ENCODE results near the gene P2RX5. TPM values are rescaled to one million over a fixed set of nuclear protein-coding genes. Genes with fewer than 3 reads are reported as not detected.

The P2RX5 gene
- total and polyA plus RNA-seq, 2 donors (not counting 1 experiment from before 2014, with no cell fraction given), result 0.79 to 0.99 TPM

DNA sequence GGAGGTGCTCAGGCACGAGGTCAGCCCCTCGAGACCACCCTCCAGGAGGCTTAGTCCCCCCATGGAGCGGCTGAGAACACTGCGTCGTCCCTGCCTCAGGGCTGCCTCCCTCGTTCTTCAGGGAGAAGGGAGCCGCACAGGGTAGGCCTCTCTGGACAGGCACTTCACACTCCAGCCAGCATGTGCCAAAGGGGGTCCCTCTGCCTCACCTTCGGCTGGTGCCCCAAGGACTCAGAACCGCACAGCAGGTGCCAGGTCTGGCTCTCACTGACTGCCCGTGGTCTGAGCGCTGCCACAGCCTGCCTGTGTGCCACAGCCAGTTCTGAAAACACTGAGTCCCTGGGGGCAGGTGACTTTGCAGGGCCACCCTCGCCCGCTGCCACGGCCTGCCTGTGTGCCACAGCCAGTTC lies 7.1 kb downstream of the P2RX5 start:
- Histone ChIP-seq H3K27me3 (ENCODE audit: control insufficient read depth, insufficient read depth, low read length) (no peaks in the 10 kb centered on the region), H3K27ac (ENCODE audit: insufficient read depth, low read length) (no peak overlapping the region), H3K4me3 (replicated peaks in 1 of 4; ENCODE audit: control extremely low read depth in 1 of 4, insufficient read depth in 1 of 4, low read depth in 3 of 4, low read length in 4 of 4) (no peak overlapping the region), H3K4me2 (ENCODE audit: extremely low read depth, insufficient read depth, low read length) (no peak overlapping the region), H3K79me2 (ENCODE audit: control insufficient read depth, insufficient read depth, low read length) (no peaks in the 10 kb centered on the region), H4K20me1 (ENCODE audit: control insufficient read depth, extremely low read depth, insufficient read depth, low read length) (no peaks in the 10 kb centered on the region), H2AFZ (ENCODE audit: low read length) (no peak overlapping the region), H3K4me1 (ENCODE audit: control insufficient read depth, extremely low read depth, insufficient read depth, low read length) (no peaks in the 10 kb centered on the region), H3K9me3 (ENCODE audit: control insufficient read depth, insufficient read depth, low read depth, low read length) (no peaks in the 10 kb centered on the region), H3K9ac (ENCODE audit: insufficient read depth, low read length) (no peak overlapping the region), H3K36me3 (ENCODE audit: control insufficient read depth, insufficient read depth, low read length) (no peaks in the 10 kb centered on the region)
- TF ChIP-seq EZH2 (IDR thresholded peaks at IDR 0.05; ENCODE audit: low read length, missing control alignments) (no peak), CTCF (conservative IDR thresholded peaks at IDR 0.05 in 1 of 2, IDR thresholded peaks at IDR 0.05 in 1 of 2; ENCODE audit: low read depth in 1 of 2, low read length in 2 of 2) (no peak)
- no peak for DNase-seq (ENCODE audit: low read depth in 2 of 2)

DNA sequence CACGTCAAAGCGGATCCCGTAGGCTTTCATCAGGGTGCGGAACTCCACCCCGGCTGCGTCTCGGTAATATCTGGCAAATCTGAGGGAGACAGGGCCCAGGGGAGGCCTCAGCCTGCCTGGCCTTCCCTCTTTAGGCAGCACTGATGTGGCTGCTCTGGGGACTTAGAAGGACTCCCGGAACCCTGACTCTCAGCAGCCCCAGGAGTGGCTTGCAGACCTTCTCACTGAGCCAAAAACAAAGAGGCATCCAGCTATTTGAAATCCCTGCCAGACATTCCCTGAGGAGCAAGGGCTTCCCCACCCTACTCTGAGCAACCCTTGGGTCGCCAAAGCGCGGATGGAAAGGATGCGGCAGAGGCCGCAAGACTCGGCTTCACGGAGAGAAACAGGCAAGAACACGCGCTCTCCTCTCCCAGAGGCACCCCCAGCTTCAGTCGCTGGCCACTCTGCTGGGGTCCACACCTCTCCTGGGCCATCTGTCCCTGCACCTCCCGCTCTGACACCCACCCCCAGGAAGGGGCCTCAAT lies 7.9 kb downstream of the P2RX5 start:
- no peak overlapping the region for H3K9ac ChIP-seq (ENCODE audit: insufficient read depth, low read length)
- no peaks in the 10 kb centered on the region for H3K4me1 ChIP-seq (ENCODE audit: control insufficient read depth, extremely low read depth, insufficient read depth, low read length)
- no peaks in the 10 kb centered on the region for H3K9me3 ChIP-seq (ENCODE audit: control insufficient read depth, insufficient read depth, low read depth, low read length)
- H4K20me1 ChIP-seq (ENCODE audit: control insufficient read depth, extremely low read depth, insufficient read depth, low read length), result no peaks in the 10 kb centered on the region
- no peak overlapping the region for H3K27ac ChIP-seq (ENCODE audit: insufficient read depth, low read length)
- H3K27me3 ChIP-seq (ENCODE audit: control insufficient read depth, insufficient read depth, low read length), result no peaks in the 10 kb centered on the region
- no peak overlapping the region for H2AFZ ChIP-seq (ENCODE audit: low read length)
- no peaks in the 10 kb centered on the region for H3K79me2 ChIP-seq (ENCODE audit: control insufficient read depth, insufficient read depth, low read length)
- DNase-seq (ENCODE audit: low read depth in 2 of 2), result no peak
- H3K4me3 ChIP-seq (replicated peaks in 1 of 4; ENCODE audit: control extremely low read depth in 1 of 4, insufficient read depth in 1 of 4, low read depth in 3 of 4, low read length in 4 of 4), result no peak overlapping the region
- H3K36me3 ChIP-seq (ENCODE audit: control insufficient read depth, insufficient read depth, low read length), result no peaks in the 10 kb centered on the region
- TF ChIP-seq EZH2 (IDR thresholded peaks at IDR 0.05; ENCODE audit: low read length, missing control alignments) (no peak), CTCF (conservative IDR thresholded peaks at IDR 0.05 in 1 of 2, IDR thresholded peaks at IDR 0.05 in 1 of 2; ENCODE audit: low read depth in 1 of 2, low read length in 2 of 2) (no peak)
- no peak overlapping the region for H3K4me2 ChIP-seq (ENCODE audit: extremely low read depth, insufficient read depth, low read length)

DNA sequence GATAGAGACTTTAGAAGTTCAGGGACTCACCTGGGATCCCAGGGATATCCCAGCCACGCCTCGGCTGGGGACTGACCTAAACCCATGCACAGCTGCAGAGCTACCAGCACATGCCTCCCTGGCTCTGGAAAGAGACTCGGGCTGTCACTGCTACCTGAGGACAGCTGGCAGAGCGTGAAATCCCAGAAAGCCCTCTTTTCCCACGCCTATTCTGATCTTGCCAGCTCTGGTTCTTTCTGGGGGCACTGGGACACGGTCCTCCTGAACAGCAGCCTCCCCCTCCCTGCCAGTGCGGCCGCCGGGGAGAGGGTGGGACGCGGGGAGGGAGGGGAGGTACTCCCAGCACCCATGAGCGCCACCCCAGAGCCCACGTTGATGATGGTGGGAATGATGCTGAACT lies 10.8 kb downstream of the P2RX5 start:
- no peak overlapping the region for H3K4me2 ChIP-seq (ENCODE audit: extremely low read depth, insufficient read depth, low read length)
- no peak overlapping the region for H2AFZ ChIP-seq (ENCODE audit: low read length)
- no peaks in the 10 kb centered on the region for H3K79me2 ChIP-seq (ENCODE audit: control insufficient read depth, insufficient read depth, low read length)
- H3K27ac ChIP-seq (ENCODE audit: insufficient read depth, low read length), result no peak overlapping the region
- no peaks in the 10 kb centered on the region for H3K9me3 ChIP-seq (ENCODE audit: control insufficient read depth, insufficient read depth, low read depth, low read length)
- no peaks in the 10 kb centered on the region for H4K20me1 ChIP-seq (ENCODE audit: control insufficient read depth, extremely low read depth, insufficient read depth, low read length)
- no peaks in the 10 kb centered on the region for H3K36me3 ChIP-seq (ENCODE audit: control insufficient read depth, insufficient read depth, low read length)
- H3K9ac ChIP-seq (ENCODE audit: insufficient read depth, low read length), result no peak overlapping the region
- TF ChIP-seq EZH2 (IDR thresholded peaks at IDR 0.05; ENCODE audit: low read length, missing control alignments), result no peak
- no peak for TF ChIP-seq CTCF (conservative IDR thresholded peaks at IDR 0.05 in 1 of 2, IDR thresholded peaks at IDR 0.05 in 1 of 2; ENCODE audit: low read depth in 1 of 2, low read length in 2 of 2)
- no peaks in the 10 kb centered on the region for H3K27me3 ChIP-seq (ENCODE audit: control insufficient read depth, insufficient read depth, low read length)
- no peaks in the 10 kb centered on the region for H3K4me1 ChIP-seq (ENCODE audit: control insufficient read depth, extremely low read depth, insufficient read depth, low read length)
- H3K4me3 ChIP-seq (replicated peaks in 1 of 4; ENCODE audit: control extremely low read depth in 1 of 4, insufficient read depth in 1 of 4, low read depth in 3 of 4, low read length in 4 of 4), result no peak overlapping the region
- no peak for DNase-seq (ENCODE audit: low read depth in 2 of 2)
